Central memory CD8-positive, alpha-beta T cell (primary cell): ENCODE measurements around the gene AFTPH.

Experiments used
- ATAC-seq: fragments of 150-1000 bp; cut with Tn5 transposase; replicated peaks from 2 replicates; pipeline ENCODE4 v1.10.0; 2022; ENCODE audit warnings: mild to moderate bottlenecking, moderate FRiP score, moderate number of reproducible peaks; ENCODE audit not compliant: poor library complexity, severe bottlenecking; ENCODE audit errors: extremely low read depth
- DNase-seq, 2 donors: peaks; one replicate each; pipeline ENCODE4 v3.0.0; 2021; ENCODE audit warnings: low spot score in 2 of 2
- H3K27ac Mint-ChIP-seq: one replicate; pipeline ENCODE4 v1.8.0; 2022; ENCODE audit warnings: low read depth, mild to moderate bottlenecking, moderate library complexity, mixed read lengths
- H3K27me3 Mint-ChIP-seq: one replicate; pipeline ENCODE4 v1.8.0; 2022; ENCODE audit warnings: mixed read lengths
- H3K36me3 Mint-ChIP-seq: one replicate; pipeline ENCODE4 v1.8.0; 2022; ENCODE audit warnings: mild to moderate bottlenecking, moderate library complexity, mixed read lengths; ENCODE audit not compliant: insufficient read depth
- H3K4me1 Mint-ChIP-seq: one replicate; pipeline ENCODE4 v1.8.0; 2022; ENCODE audit warnings: mixed read lengths
- H3K4me3 Mint-ChIP-seq: one replicate; pipeline ENCODE4 v1.8.0; 2022; ENCODE audit warnings: mild to moderate bottlenecking, moderate library complexity, mixed read lengths
- H3K9me3 Mint-ChIP-seq: one replicate; pipeline ENCODE4 v1.8.0; 2022; ENCODE audit warnings: mixed read lengths

Gene AFTPH

DNA sequence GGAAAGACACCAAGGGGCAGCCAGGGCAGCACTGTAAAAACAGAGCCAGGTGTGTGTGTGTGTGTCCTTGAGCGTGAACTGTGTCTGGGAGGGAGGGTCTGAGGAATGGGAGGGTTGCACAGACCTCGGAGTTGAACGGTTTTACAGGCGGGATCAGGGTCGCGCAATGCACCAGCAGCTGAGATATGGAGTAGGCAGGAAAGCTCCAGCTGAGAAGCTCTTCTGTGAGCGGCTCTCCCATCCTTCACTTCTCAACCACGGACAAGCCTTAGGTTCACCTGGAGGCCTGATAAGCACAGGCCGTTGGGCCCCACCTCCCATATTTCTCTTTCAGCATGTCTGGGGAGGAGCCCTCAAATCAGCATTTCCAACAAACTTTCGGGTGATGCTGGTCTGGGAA lies 117.5 kb downstream of the AFTPH start:
- no peaks in the 10 kb centered on the region for H3K9me3 Mint-ChIP-seq
- H3K4me3 Mint-ChIP-seq, result no peak overlapping the region
- no peak for ATAC-seq
- no peaks in the 10 kb centered on the region for H3K27me3 Mint-ChIP-seq
- H3K27ac Mint-ChIP-seq, result peak overlapping the region; percentile 26
- peaks cover 59% of the 10 kb centered on the region for H3K4me1 Mint-ChIP-seq
- H3K36me3 Mint-ChIP-seq, result peaks cover under 1% of the 10 kb centered on the region
- DNase-seq, result no peak
